Activated T-helper 2 cell treated with anti-CD3 and anti-CD28 coated beads, Interferon-gamma antibody, Interleukin-2, Interleukin-4, amounts not matched to agents 10 μg/mL and 5 μg/mL and 100 μg/mL, durations not matched to agents 14 hours and 24 hours and 36 hours (primary cell): ENCODE measurements around the gene ZAR1L. TPM values are rescaled to one million over a fixed set of nuclear protein-coding genes. Genes with fewer than 3 reads are reported as not detected.

Experiments used
- DNase-seq: peaks from one replicate; pipeline ENCODE4 v3.0.0; 2021; ENCODE audit warnings: low spot score
- H3K27ac Mint-ChIP-seq: one replicate; pipeline ENCODE4 v1.8.0; 2021; ENCODE audit warnings: mixed read lengths
- H3K27me3 Mint-ChIP-seq: one replicate; pipeline ENCODE4 v1.8.0; 2021; ENCODE audit warnings: low read depth, mixed read lengths
- H3K36me3 Mint-ChIP-seq: one replicate; pipeline ENCODE4 v1.8.0; 2021; ENCODE audit warnings: low read depth, mixed read lengths
- H3K4me1 Mint-ChIP-seq: one replicate; pipeline ENCODE4 v1.8.0; 2021; ENCODE audit warnings: low read depth, mixed read lengths
- H3K4me3 Mint-ChIP-seq: one replicate; pipeline ENCODE4 v1.8.0; 2021; ENCODE audit warnings: low read depth, mild to moderate bottlenecking, moderate library complexity, mixed read lengths
- H3K9me3 Mint-ChIP-seq: one replicate; pipeline ENCODE4 v1.8.0; 2021; ENCODE audit warnings: mixed read lengths
- intact Hi-C: fragments of 100-400 bp; cut with micrococcal nuclease; formaldehyde crosslinking; loops from one replicate; pipeline ENCODE4 v1.15.1; 2023
- total RNA-seq: library from RNA; stranded (reverse); gene quantifications from 2 replicates; pipeline ENCODE4 v1.2.3, GENCODE V29; 2022

Gene ZAR1L
- total RNA-seq, 1 donor from 2014 or later: not detected

- Mint-ChIP-seq H3K27ac (no peak overlapping the region), H3K9me3 (no peaks in the 10 kb centered on the region), H3K27me3 (peaks cover 14% of the 10 kb centered on the region), H3K36me3 (no peaks in the 10 kb centered on the region), H3K4me3 (no peak overlapping the region), H3K4me1 (peaks cover 16% of the 10 kb centered on the region)
- no peak for DNase-seq
- intact Hi-C loops: loop anchor here (2.0 kb wide), 1 partner anchor 18 kb away; no protein-coding TSS in a partner anchor
Measured at GRCh38 chr13:32297206-32297605, 18.0 kb downstream of the ZAR1L start.

GRCh38 chr13:32285633-32285965 lies 29.6 kb downstream of the ZAR1L start:
- H3K36me3 Mint-ChIP-seq: peaks cover 6% of the 10 kb centered on the region
- no peaks in the 10 kb centered on the region for H3K27me3 Mint-ChIP-seq
- no peak overlapping the region for H3K4me3 Mint-ChIP-seq
- DNase-seq: no peak
- H3K9me3 Mint-ChIP-seq: no peaks in the 10 kb centered on the region
- no peaks in the 10 kb centered on the region for H3K4me1 Mint-ChIP-seq
- intact Hi-C loops: no loop called here
- no peak overlapping the region for H3K27ac Mint-ChIP-seq

- no peak overlapping the region for H3K4me3 Mint-ChIP-seq
- H3K9me3 Mint-ChIP-seq: no peaks in the 10 kb centered on the region
- no peak for DNase-seq
- H3K36me3 Mint-ChIP-seq: peaks cover 6% of the 10 kb centered on the region
- intact Hi-C loops: no loop called here
- no peaks in the 10 kb centered on the region for H3K27me3 Mint-ChIP-seq
- no peak overlapping the region for H3K27ac Mint-ChIP-seq
- H3K4me1 Mint-ChIP-seq: no peaks in the 10 kb centered on the region
Measured at GRCh38 chr13:32284927-32285632, 30.1 kb downstream of the ZAR1L start.

GRCh38 chr13:32282096-32282711 lies 33.0 kb downstream of the ZAR1L start:
- no peak overlapping the region for H3K27ac Mint-ChIP-seq
- H3K36me3 Mint-ChIP-seq: peaks cover 18% of the 10 kb centered on the region
- no peak overlapping the region for H3K4me3 Mint-ChIP-seq
- H3K9me3 Mint-ChIP-seq: no peaks in the 10 kb centered on the region
- no peak for DNase-seq
- intact Hi-C loops: no loop called here
- H3K27me3 Mint-ChIP-seq: peaks cover 2% of the 10 kb centered on the region
- H3K4me1 Mint-ChIP-seq: peaks cover 10% of the 10 kb centered on the region

GRCh38 chr13:32281096-32281495 lies 34.1 kb downstream of the ZAR1L start:
- peaks cover 2% of the 10 kb centered on the region for H3K27me3 Mint-ChIP-seq
- no peak overlapping the region for H3K27ac Mint-ChIP-seq
- no peak for DNase-seq
- intact Hi-C loops: no loop called here
- H3K4me3 Mint-ChIP-seq: no peak overlapping the region
- H3K4me1 Mint-ChIP-seq: peaks cover 10% of the 10 kb centered on the region
- H3K9me3 Mint-ChIP-seq: no peaks in the 10 kb centered on the region
- H3K36me3 Mint-ChIP-seq: peaks cover 21% of the 10 kb centered on the region

GRCh38 chr13:32278426-32278825 lies 36.7 kb downstream of the ZAR1L start:
- H3K4me3 Mint-ChIP-seq: no peak overlapping the region
- peaks cover 10% of the 10 kb centered on the region for H3K4me1 Mint-ChIP-seq
- no peak overlapping the region for H3K27ac Mint-ChIP-seq
- DNase-seq: no peak
- no peaks in the 10 kb centered on the region for H3K9me3 Mint-ChIP-seq
- H3K36me3 Mint-ChIP-seq: peaks cover 21% of the 10 kb centered on the region
- intact Hi-C loops: loop anchor here (2.0 kb wide), 1 partner anchor 18 kb away; no protein-coding TSS in a partner anchor
- peaks cover 2% of the 10 kb centered on the region for H3K27me3 Mint-ChIP-seq

GRCh38 chr13:32277839-32278238 lies 37.3 kb downstream of the ZAR1L start:
- DNase-seq: no peak
- H3K36me3 Mint-ChIP-seq: peaks cover 21% of the 10 kb centered on the region
- H3K4me3 Mint-ChIP-seq: no peak overlapping the region
- intact Hi-C loops: loop anchor here (2.0 kb wide), 1 partner anchor 19 kb away; no protein-coding TSS in a partner anchor
- peaks cover 2% of the 10 kb centered on the region for H3K27me3 Mint-ChIP-seq
- no peaks in the 10 kb centered on the region for H3K9me3 Mint-ChIP-seq
- H3K4me1 Mint-ChIP-seq: peaks cover 10% of the 10 kb centered on the region
- H3K27ac Mint-ChIP-seq: no peak overlapping the region

- no peak overlapping the region for H3K4me3 Mint-ChIP-seq
- no peak for DNase-seq
- no peaks in the 10 kb centered on the region for H3K9me3 Mint-ChIP-seq
- H3K27me3 Mint-ChIP-seq: no peaks in the 10 kb centered on the region
- peak overlapping the region; percentile 62 for H3K27ac Mint-ChIP-seq
- H3K4me1 Mint-ChIP-seq: peaks cover 5% of the 10 kb centered on the region
- peaks cover 5% of the 10 kb centered on the region for H3K36me3 Mint-ChIP-seq
- intact Hi-C loops: loop anchor here (2.0 kb wide), 1 partner anchor 29 kb away; no protein-coding TSS in a partner anchor
Measured at GRCh38 chr13:32272021-32272683, 43.0 kb downstream of the ZAR1L start.

GRCh38 chr13:32267836-32268439 lies 47.2 kb downstream of the ZAR1L start:
- intact Hi-C loops: no loop called here
- no peaks in the 10 kb centered on the region for H3K9me3 Mint-ChIP-seq

GRCh38 chr13:32266130-32266529 lies 49.0 kb downstream of the ZAR1L start:
- intact Hi-C loops: no loop called here
- H3K4me3 Mint-ChIP-seq: no peak overlapping the region
- H3K27me3 Mint-ChIP-seq: no peaks in the 10 kb centered on the region
- H3K36me3 Mint-ChIP-seq: no peaks in the 10 kb centered on the region
- no peaks in the 10 kb centered on the region for H3K9me3 Mint-ChIP-seq
- no peak overlapping the region for H3K27ac Mint-ChIP-seq
- peaks cover 4% of the 10 kb centered on the region for H3K4me1 Mint-ChIP-seq
- DNase-seq: no peak

More at GRCh38 chr13:32267836-32268439, 47.2 kb downstream of the ZAR1L start:
- Mint-ChIP-seq H3K27ac (no peak overlapping the region), H3K27me3 (no peaks in the 10 kb centered on the region), H3K36me3 (peaks cover 2% of the 10 kb centered on the region), H3K4me1 (peaks cover 10% of the 10 kb centered on the region), H3K4me3 (no peak overlapping the region)
- DNase-seq: no peak

GRCh38 chr13:32265726-32266125 lies 49.4 kb downstream of the ZAR1L start:
- Mint-ChIP-seq H3K9me3 (no peaks in the 10 kb centered on the region), H3K27ac (no peak overlapping the region), H3K4me3 (no peak overlapping the region), H3K4me1 (peaks cover 4% of the 10 kb centered on the region), H3K27me3 (no peaks in the 10 kb centered on the region), H3K36me3 (no peaks in the 10 kb centered on the region)
- intact Hi-C loops: no loop called here
- DNase-seq: no peak

- Mint-ChIP-seq H3K4me1 (peaks cover 4% of the 10 kb centered on the region), H3K9me3 (no peaks in the 10 kb centered on the region), H3K27ac (no peak overlapping the region), H3K4me3 (no peak overlapping the region), H3K36me3 (no peaks in the 10 kb centered on the region), H3K27me3 (no peaks in the 10 kb centered on the region)
- no peak for DNase-seq
- intact Hi-C loops: no loop called here
Measured at GRCh38 chr13:32264407-32264806, 50.8 kb downstream of the ZAR1L start.

GRCh38 chr13:32262619-32263018 lies 52.5 kb downstream of the ZAR1L start:
- DNase-seq: no peak
- Mint-ChIP-seq H3K36me3 (no peaks in the 10 kb centered on the region), H3K27ac (no peak overlapping the region), H3K4me1 (peaks cover 4% of the 10 kb centered on the region), H3K4me3 (no peak overlapping the region), H3K9me3 (no peaks in the 10 kb centered on the region), H3K27me3 (no peaks in the 10 kb centered on the region)
- intact Hi-C loops: no loop called here
